ENCODE data around the gene ABCB1. TPM values are rescaled to one million over a fixed set of nuclear protein-coding genes. Genes with fewer than 3 reads are reported as not detected.

ABCB1 gene
- total and polyA plus RNA-seq, 2 of the 8 experiments (the other 6 are each of a cell fraction or from before 2014, with no cell fraction given): 0.51 to 1.2 TPM

DNA sequence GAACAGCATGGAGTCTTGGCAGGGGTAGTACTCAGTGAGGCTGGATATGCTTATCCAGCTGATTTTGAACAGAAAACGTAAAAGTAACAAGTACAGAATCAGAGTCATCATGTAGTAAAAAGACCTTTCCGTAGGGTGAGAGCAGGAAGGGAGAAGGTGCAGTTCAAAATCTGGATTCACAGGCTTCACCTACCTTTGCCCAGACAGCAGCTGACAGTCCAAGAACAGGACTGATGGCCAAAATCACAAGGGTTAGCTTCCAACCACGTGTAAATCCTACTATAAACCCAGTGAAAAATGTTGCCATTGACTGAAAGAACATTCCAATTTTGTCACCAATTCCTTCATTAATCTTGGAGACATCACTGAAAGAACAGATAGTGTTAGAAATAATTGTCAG lies 34.8 kb downstream of the ABCB1 start:
- no peaks in the 10 kb centered on the region for H3K27me3 ChIP-seq (replicated peaks in 1 of 4; ENCODE audit: control insufficient read depth in 3 of 4, extremely low read depth in 1 of 4, insufficient read depth in 3 of 4, low read length in 3 of 4)
- H3K27ac ChIP-seq (ENCODE audit: low read depth, low read length): no peak overlapping the region
- no peak overlapping the region for H2BK15ac ChIP-seq (ENCODE audit: low read length)
- no peak overlapping the region for H3K14ac ChIP-seq (ENCODE audit: insufficient read length)
- no peaks in the 10 kb centered on the region for H3K23me2 ChIP-seq (ENCODE audit: low read depth, low read length)
- H4K20me1 ChIP-seq (replicated peaks in 1 of 2; ENCODE audit: control insufficient read depth in 1 of 2, insufficient read depth in 2 of 2, low read length in 2 of 2): no peaks in the 10 kb centered on the region
- H3K4me3 ChIP-seq (ENCODE audit: extremely low read depth in 1 of 4, insufficient read depth in 2 of 4, low read depth in 3 of 4, low read length in 4 of 4): no peak overlapping the region
- no peak overlapping the region for H2BK120ac ChIP-seq (replicated peaks; ENCODE audit: low read depth, low read length)
- no peak overlapping the region for H3K56ac ChIP-seq (replicated peaks; ENCODE audit: insufficient read length, low read depth, low read length)
- no peak overlapping the region for H2BK12ac ChIP-seq (ENCODE audit: low read depth, low read length)
- POLR2A ChIA-PET (ENCODE audit: partially characterized antibody): no interaction called here
- no peak overlapping the region for H3K23ac ChIP-seq (ENCODE audit: insufficient read length)
- no peak overlapping the region for H2AK5ac ChIP-seq (ENCODE audit: low read depth, low read length)
- 0 out of 2 replicates have a peak overlapping the region, but pooled peaks have one; percentile 43 for H2AFZ ChIP-seq (ENCODE audit: low read length)
- H3K79me1 ChIP-seq (ENCODE audit: low read depth, low read length): no peaks in the 10 kb centered on the region
- H4K91ac ChIP-seq (replicated peaks; ENCODE audit: insufficient read length, low read length): no peak overlapping the region
- 79% methylated on average over 3 of the region's 3 CpGs; no CpG with 5 or more reads in 1 of the 2 experiments for WGBS, 2 experiments (ENCODE audit: extremely low coverage in 1 of 2, insufficient coverage in 1 of 2, insufficient read length in 1 of 2, insufficient replicate concordance in 2 of 2, low coverage in 1 of 2, low lambda C conversion rate in 2 of 2, missing lambda C conversion rate in 1 of 2)
- DNase-seq (ENCODE audit: low read depth in 1 of 2, low spot score in 2 of 2): no peak
- FAIRE-seq: no peak
- no peak overlapping the region for H3K18ac ChIP-seq (ENCODE audit: extremely low read depth, low read length)
- H3K4me1 ChIP-seq (replicated peaks in 1 of 4; ENCODE audit: control insufficient read depth in 3 of 4, insufficient read depth in 4 of 4, low read length in 3 of 4): peaks cover 0 to 5% (median 1%) of the 10 kb centered on the region in 4 experiments; a peak in 2 of 7 replicates
- TF ChIP-seq CBX8 (IDR thresholded peaks at IDR 0.05; ENCODE audit: borderline replicate concordance, low read depth, low read length) (no peak), SAP30 (IDR thresholded peaks at IDR 0.05; ENCODE audit: insufficient read depth, insufficient replicate concordance, low read length) (no peak), RFX5 (IDR thresholded peaks at IDR 0.05; ENCODE audit: borderline replicate concordance, low read depth, low read length) (no peak), ZNF274 (IDR thresholded peaks at IDR 0.05; ENCODE audit: borderline replicate concordance, extremely low read depth, low read length) (no peak)
- H2BK20ac ChIP-seq (ENCODE audit: low read length): no peak overlapping the region
- H3K79me2 ChIP-seq (ENCODE audit: control insufficient read depth in 1 of 2, insufficient read depth in 2 of 2, low read length in 2 of 2): no peaks in the 10 kb centered on the region
- H3K9ac ChIP-seq (replicated peaks in 1 of 4; ENCODE audit: extremely low read depth in 1 of 4, low read depth in 3 of 4, low read length in 3 of 4): no peak overlapping the region
- no peak overlapping the region for H3K4me2 ChIP-seq (ENCODE audit: insufficient read depth in 1 of 2, low read depth in 2 of 2, low read length in 2 of 2)
- no peak overlapping the region for H4K8ac ChIP-seq (ENCODE audit: extremely low read depth, insufficient read depth, low read length)
- H2BK5ac ChIP-seq (ENCODE audit: low read depth, low read length): no peak overlapping the region
- no peak overlapping the region for H4K5ac ChIP-seq (ENCODE audit: insufficient read length, low read depth, low read length)
- CTCF ChIA-PET (ENCODE audit: partially characterized antibody): interaction anchor here (0.7 to 3.5 kb wide), 3 partner anchors 11 to 242 kb away, joined by 3 to 22 read pairs (median 3); no protein-coding TSS in a partner anchor
- H3K36me3 ChIP-seq (ENCODE audit: control insufficient read depth in 2 of 4, insufficient read depth in 4 of 4, low read length in 3 of 4): no peaks in the 10 kb centered on the region
- no peak overlapping the region for H3K4ac ChIP-seq (replicated peaks; ENCODE audit: insufficient read length, low read depth, low read length)
- H3K9me3 ChIP-seq (ENCODE audit: insufficient read depth in 2 of 2, low read depth in 1 of 2, low read length in 1 of 2): no peaks in the 10 kb centered on the region
